ENCODE measurements around the gene SOCS1.
"Not testable (repeated sequence)": the region's sequence is repeated elsewhere in the genome, so short reads cannot be mapped to it uniquely, and the experiment has no call there.

The SOCS1 gene

GRCh38 chr16:11255737-11256660 lies at the start of gene SOCS1:
Gene SOCS1, minus strand, starts transcription at chr16:11256204. Its CDS starts 726 bp downstream, at chr16:11255478.
- DNase-seq = peak; percentile 90

- DNase-seq = no peak
These were observed 47.6 kb upstream of the SOCS1 start for GRCh38 chr16:11303405-11304138.

GRCh38 chr16:11302977-11303376 lies 47.0 kb upstream of the SOCS1 start:
- no peak for DNase-seq

- DNase-seq = no peak
These were observed 45.9 kb upstream of the SOCS1 start for GRCh38 chr16:11301645-11302501.

DNA sequence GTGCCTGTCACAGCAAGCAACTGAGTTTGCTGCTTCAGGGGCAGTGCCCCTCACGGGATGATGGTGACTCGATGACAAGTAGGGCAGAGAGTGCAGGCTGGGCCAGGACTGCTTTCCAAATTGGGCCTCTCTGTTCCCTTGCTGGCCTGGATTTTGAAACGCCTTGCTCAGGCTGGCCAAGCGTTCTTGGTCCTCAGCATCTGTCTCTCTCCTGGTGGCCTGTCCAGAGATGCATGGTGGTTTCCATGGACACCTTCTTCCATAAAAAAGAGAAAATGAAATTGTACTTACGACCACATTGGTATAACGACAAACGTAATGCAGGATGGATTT lies 44.5 kb upstream of the SOCS1 start:
- no peak for DNase-seq

DNA sequence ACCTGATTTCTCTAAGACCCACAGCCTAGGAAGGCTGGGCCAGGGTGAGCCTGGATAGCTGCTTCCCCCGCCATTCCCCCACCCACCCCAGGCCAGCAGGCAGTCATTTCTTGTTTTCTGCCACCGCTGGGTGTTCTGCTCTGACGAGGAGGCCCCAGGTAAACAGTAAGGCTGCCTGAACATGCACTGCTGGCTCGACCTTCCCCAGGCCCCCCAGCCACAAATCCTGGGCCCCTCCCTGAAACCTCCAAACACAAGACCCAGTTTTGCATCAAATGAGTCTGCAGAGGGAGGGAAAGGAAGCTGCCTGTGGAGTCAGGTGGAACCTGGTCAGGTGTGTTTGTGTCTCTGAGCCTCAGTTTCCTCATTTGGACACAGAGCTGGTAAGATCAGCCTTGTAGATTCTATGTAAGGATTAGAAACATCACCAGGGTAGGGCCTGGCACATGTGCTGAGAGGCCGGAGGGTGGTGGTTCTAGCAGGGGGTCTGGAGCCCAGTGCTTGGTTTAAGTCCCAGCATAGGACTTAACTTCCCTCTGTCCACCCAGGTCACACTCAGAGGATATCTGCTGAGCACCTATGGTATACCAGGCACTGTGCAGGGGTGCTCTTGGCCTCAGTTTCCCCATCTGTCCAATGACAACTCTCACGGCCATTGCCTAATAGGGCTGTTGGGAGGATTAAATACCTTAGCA lies 44.0 kb upstream of the SOCS1 start:
- DNase-seq = no peak

DNA sequence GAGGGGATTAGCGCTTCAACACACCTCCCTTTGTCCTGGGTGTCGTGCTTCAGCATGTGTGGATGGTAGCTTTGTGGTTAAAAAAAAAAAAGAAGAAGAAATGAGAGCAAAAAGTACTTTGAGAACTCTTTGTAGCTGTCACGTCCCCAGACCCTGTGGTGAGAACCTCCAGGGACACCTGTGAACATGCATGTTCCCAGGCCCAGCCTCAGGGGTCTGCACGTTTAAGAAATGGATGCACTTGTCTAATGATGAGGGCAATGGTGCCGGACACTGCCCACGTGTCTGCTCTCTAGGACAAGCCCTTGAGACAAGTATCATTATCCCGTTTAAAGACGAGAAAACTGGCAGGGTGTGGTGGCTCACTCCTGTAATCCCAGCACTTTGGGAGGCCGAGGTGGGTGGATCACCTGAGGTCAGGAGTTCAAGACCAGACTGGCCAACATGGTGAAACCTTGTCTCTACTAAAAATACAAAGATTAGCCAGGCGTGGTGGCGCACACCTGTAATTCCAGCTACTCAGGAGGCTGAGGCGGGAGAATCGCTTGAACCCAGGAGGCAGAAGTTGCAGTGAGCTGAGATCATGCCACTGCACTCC lies 43.0 kb upstream of the SOCS1 start:
- DNase-seq = not testable (repeated sequence)

DNA sequence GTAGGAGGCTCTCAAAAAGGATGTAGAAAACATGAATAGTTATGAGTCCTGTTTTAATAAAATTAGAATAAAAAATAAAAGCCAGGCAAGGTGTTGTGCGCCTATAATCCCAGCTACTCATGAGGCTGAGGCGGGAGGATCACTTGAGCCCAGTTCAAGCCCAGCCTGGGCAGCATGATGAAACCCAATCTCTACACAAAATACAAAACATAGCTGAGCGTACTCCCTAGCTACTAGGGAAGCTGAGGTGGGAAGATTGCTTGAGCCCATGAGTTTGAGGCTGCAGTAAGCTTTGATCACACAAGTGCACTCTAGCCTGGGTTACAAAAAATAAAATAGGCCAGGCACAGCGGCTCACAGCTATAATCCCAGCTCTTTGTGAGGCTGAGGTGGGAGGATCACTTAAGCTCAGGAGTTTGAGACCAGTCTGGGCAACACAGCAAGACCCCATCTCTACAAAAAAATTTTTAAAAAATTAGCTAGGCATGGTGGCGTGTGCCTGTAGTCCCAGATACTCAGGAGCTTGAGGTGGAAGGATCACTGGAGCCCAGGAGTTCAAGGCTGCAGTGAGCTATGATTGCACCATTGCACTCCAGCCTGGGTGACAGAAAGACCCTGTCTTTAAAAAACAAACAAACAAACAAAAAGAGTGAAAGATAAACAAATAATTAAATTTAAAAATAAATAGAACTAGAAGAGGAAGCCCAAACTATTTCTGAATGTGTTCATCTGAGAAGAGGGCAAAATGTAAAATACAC lies 42.3 kb upstream of the SOCS1 start:
- no peak for DNase-seq

DNA sequence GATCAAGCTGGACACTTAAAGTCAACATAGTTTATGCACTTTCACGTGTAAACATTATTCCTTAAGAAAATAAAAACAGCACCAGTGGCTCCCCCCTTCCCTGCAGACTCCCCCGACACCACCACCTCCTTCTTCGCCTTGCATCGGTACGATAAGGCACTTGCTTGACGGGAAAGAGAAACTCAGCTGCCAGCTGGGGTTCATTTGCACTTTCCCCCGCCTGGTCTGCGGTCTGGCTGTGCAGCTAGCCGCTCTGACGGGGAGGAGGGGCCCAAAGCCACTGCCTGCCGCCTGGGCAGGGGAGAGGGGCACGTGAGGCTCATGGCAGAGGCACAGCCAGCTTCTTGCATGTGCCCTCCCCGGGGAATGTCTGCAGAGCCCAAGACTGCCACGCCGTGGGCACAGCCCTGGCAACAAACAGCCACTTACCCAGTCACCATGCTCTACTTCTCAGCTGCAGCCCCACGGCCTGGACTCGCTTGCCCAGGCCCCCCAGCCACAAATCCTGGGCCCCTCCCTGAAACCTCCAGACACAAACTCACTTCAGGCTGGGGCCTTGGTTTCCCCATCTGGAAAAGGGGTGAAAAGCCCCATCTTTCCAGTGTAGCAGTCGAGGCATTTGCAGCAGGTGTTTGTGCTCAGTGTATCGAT lies 41.6 kb upstream of the SOCS1 start:
- DNase-seq = peak; percentile 56

GRCh38 chr16:11296706-11297491 lies 40.9 kb upstream of the SOCS1 start:
- no peak for DNase-seq

GRCh38 chr16:11296351-11296705 lies 40.3 kb upstream of the SOCS1 start:
- DNase-seq = no peak

GRCh38 chr16:11295672-11296071 lies 39.7 kb upstream of the SOCS1 start:
- no peak for DNase-seq

GRCh38 chr16:11292076-11292748 lies 36.2 kb upstream of the SOCS1 start:
- DNase-seq = no peak

DNA sequence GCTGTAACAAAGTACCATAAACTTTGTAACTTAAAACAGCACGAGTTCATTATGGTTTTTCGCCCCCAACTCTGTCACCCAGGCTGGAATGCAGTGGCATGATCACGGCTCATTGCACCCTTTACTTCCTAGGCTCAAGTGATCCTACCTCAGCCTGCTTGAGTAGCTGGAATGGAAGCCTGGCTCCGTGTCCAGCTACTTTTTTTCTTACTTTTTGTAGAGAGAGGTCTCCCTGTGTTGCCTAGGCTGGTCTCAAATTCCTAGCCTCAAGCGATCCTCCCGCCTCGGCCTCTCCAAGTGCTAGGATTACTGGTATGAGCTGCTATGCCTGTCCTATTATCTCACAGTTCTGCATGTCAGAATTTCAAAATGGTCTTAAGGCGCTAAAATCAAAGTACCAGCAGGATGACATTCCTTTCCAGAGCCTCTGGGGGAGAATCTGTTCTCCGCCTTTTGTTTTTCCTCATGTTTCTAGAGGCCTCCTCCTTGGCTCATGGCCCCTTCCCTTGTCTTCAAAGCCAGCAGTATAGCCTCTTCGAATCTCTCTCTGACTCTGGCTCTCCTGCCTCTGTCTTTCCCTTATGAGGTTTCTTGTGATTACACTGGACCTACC lies 35.2 kb upstream of the SOCS1 start:
- no peak for DNase-seq

- no peak for DNase-seq
These were observed 34.3 kb upstream of the SOCS1 start for GRCh38 chr16:11290102-11290893.

- DNase-seq = not testable (repeated sequence)
These were observed 33.7 kb upstream of the SOCS1 start for GRCh38 chr16:11289696-11290095.

GRCh38 chr16:11289202-11289601 lies 33.2 kb upstream of the SOCS1 start:
- no peak for DNase-seq

DNA sequence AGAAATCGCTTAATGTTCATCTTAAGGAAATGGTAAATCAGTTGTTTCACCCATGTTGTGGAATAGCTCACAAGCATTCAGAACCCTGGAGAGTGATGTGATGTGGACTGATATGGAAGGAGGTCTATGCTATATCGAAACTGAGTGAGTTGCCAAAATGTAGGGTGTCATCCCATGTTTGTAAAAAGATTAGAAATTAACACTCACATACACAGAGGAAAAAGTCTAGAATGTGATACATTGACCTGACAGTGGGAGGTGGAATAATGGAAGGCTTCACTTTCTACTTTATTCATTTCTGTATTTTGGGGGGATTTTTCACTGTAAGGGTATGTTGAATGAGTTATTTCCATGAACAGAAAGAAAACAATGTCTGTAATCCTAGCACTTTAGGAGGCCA lies 29.8 kb upstream of the SOCS1 start:
- DNase-seq = no peak
